Mucosa of rectum (tissue), 2 donors: ENCODE measurements around the gene OTOF.

Experiments
- H3K27ac ChIP-seq, 2 donors: one replicate each; pipeline ENCODE4 v1.7.0; 2013; ENCODE audit warnings: inconsistent platforms in 2 of 2, low read depth in 2 of 2, low read length in 2 of 2
- H3K27me3 ChIP-seq, 2 donors: one replicate each; pipeline ENCODE4 v1.7.0; 2013; ENCODE audit warnings: low read length in 2 of 2; ENCODE audit not compliant: control insufficient read depth in 2 of 2, insufficient read depth in 2 of 2
- H3K36me3 ChIP-seq, 2 donors: one replicate each; pipeline ENCODE4 v1.7.0; 2013; ENCODE audit warnings: low read length in 2 of 2; ENCODE audit not compliant: control insufficient read depth in 2 of 2, insufficient read depth in 2 of 2
- H3K4me1 ChIP-seq, 2 donors: one replicate each; pipeline ENCODE4 v1.7.0; 2013; ENCODE audit warnings: low read length in 2 of 2, mild to moderate bottlenecking in 1 of 2; ENCODE audit not compliant: control insufficient read depth in 2 of 2, insufficient read depth in 2 of 2
- H3K4me3 ChIP-seq, 2 donors: one replicate each; pipeline ENCODE4 v1.7.0; 2013; ENCODE audit warnings: low read length in 2 of 2
- H3K9ac ChIP-seq, 2 donors: one replicate each; pipeline ENCODE4 v1.7.0; 2013; ENCODE audit warnings: low read length in 2 of 2, low read depth in 1 of 2, mild to moderate bottlenecking in 1 of 2
- H3K9me3 ChIP-seq, 2 donors: one replicate each; pipeline ENCODE4 v1.7.0; 2013; ENCODE audit warnings: low read length in 2 of 2; ENCODE audit not compliant: control insufficient read depth in 2 of 2
- donor health status: healthy.
- donor health status: Normal muscosa, but diverticular disease.

The OTOF gene

DNA sequence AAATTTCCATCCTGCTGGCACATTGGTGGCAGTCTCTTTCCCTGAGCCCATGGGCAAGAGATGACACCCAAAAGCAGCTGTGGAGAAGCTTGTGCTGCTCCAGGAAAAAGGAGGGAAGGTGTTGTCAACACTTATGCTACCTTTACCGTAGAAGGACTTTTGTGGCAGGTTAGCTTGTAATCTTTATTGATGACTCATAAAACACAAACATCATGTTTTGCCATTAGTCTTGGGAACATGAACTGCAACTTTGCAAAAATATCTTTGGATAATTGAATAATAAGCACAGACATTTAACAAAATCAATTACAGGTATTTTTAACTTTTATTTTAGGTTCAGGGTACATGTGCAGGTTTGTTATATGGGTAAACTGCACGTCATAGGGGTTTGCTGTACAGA lies 42.8 kb downstream of the OTOF start:
- H3K4me1 ChIP-seq: no peaks in the 10 kb centered on the region
- H3K36me3 ChIP-seq: no peaks in the 10 kb centered on the region
- H3K9ac ChIP-seq: no peak overlapping the region
- H3K27me3 ChIP-seq: peaks cover 0 to 4% of the 10 kb centered on the region in 2 donors
- H3K27ac ChIP-seq: no peak overlapping the region
- no peak overlapping the region for H3K4me3 ChIP-seq
- no peaks in the 10 kb centered on the region for H3K9me3 ChIP-seq

GRCh38 chr2:26432859-26433258 lies 45.1 kb downstream of the OTOF start:
- Histone ChIP-seq H3K4me1 (no peaks in the 10 kb centered on the region), H3K27me3 (peaks cover 0 to 4% of the 10 kb centered on the region in 2 donors), H3K9me3 (no peaks in the 10 kb centered on the region), H3K9ac (no peak overlapping the region), H3K36me3 (no peaks in the 10 kb centered on the region), H3K27ac (no peak overlapping the region), H3K4me3 (no peak overlapping the region)

DNA sequence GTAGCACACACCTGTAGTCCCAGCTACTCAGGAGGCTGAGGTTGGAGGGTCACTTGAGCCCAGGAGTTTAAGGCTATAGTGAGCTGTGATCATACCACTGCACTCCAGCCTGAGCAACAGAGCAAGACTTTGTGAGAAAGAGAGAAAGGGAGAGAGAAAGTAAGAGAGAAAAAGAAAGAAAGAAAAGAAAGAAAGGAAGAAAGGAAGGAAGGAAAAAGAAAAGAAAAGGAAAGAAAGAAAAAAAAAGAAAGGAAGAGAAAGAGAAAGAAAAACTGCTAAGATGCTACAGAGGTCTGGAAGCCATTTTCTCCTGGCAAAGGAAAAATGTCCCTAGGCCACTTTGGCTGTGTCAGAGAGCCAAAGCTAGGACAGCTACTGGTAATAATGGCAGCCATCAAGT lies 45.6 kb downstream of the OTOF start:
- Histone ChIP-seq H3K4me3 (no peak overlapping the region), H3K27ac (no peak overlapping the region), H3K27me3 (peaks cover 0 to 4% of the 10 kb centered on the region in 2 donors), H3K36me3 (no peaks in the 10 kb centered on the region), H3K4me1 (no peaks in the 10 kb centered on the region), H3K9ac (no peak overlapping the region), H3K9me3 (no peaks in the 10 kb centered on the region)

DNA sequence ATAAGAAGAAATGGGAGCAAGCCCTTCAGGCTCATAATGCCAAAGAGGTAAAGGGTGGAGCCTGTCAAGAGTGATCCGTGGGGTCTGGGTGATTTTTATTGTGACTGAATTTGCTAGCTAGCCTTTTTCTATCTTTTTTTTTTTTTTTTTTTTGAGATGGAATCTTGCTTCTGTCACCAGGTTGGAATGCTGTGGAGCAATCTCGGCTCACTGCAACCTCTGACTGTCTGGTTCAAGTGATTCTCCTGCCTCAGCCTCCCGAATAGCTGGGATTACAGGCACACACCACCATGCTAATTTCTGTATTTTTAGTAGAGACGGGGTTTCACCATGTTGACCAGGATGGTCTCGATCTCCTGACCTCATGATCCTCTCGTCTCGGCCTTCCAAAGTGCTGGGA lies 47.1 kb downstream of the OTOF start:
- Histone ChIP-seq H3K27me3 (peaks cover 0 to 4% of the 10 kb centered on the region in 2 donors), H3K4me1 (no peaks in the 10 kb centered on the region)

DNA sequence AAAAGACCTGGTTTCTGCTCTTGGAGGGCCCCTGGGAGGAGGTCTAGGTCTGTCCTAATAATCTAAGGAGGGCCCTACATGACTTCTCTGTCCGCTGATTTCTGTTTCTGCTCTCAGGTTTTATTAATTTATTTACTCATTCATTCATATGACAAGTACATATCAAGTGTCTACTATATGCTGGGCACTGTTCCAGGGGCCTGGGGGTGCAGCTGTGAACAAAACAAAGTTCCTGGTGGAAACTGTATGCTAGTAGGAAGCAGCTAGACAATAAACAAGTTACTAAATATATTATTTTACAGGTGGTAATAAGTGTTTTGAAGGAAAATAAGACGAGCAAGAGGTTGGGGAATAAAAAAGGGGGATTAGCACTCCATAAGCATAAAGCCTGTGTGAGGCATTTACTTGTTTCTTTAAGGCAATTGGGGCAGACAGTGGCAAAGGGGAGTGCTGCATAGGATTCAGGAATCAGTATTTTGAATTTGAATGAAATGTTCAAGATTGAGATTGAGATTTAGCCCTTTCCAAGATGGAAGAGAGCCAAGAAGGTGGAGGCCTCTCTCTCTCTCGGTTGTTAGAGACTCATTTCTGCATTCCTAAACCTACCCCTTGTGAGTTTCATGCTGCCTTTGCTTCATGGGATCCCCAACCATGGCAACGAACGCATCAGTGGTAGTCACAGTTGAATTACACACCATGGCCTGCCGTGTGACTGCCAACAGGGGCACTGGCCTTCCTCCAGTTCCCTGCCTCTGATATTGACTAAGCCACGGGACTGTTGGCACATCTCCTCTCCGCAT lies 47.9 kb downstream of the OTOF start:
- H3K36me3 ChIP-seq: no peaks in the 10 kb centered on the region
- no peaks in the 10 kb centered on the region for H3K9me3 ChIP-seq

More for the DNA sequence above, 47.1 kb downstream of the OTOF start:
- no peak overlapping the region for H3K27ac ChIP-seq
- H3K4me3 ChIP-seq: no peak overlapping the region
- no peak overlapping the region for H3K9ac ChIP-seq
- no peaks in the 10 kb centered on the region for H3K9me3 ChIP-seq
- no peaks in the 10 kb centered on the region for H3K36me3 ChIP-seq

DNA sequence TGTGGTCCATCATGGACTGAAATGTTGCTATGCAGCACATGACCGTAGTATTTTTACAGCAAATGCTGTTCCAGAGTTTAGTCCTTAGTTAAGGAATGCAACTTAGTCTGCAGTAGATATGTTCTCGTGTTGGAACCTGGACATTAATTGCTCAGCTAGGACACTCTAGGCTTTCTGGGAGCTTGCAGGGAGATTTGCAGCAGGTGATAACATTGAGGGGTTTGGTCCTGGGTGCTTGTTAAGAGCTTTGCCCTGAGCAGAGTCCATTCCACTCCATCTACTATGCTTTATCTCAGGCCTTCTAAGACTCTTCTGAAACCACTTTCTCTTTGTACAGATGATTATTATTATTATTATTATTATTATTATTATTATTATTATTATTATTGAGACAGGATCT lies 49.1 kb downstream of the OTOF start:
- H3K36me3 ChIP-seq: no peaks in the 10 kb centered on the region
- H3K9ac ChIP-seq: no peak overlapping the region
- H3K4me3 ChIP-seq: no peak overlapping the region
- no peaks in the 10 kb centered on the region for H3K9me3 ChIP-seq
- no peaks in the 10 kb centered on the region for H3K4me1 ChIP-seq
- no peak overlapping the region for H3K27ac ChIP-seq
- peaks cover 0 to 4% of the 10 kb centered on the region in 2 donors for H3K27me3 ChIP-seq

More for the DNA sequence above, 47.9 kb downstream of the OTOF start:
- Histone ChIP-seq H3K27me3 (peaks cover 0 to 4% of the 10 kb centered on the region in 2 donors), H3K4me1 (no peaks in the 10 kb centered on the region), H3K4me3 (no peak overlapping the region), H3K27ac (no peak overlapping the region), H3K9ac (no peak overlapping the region)

- H3K36me3 ChIP-seq: no peaks in the 10 kb centered on the region
These were observed 53.7 kb downstream of the OTOF start for GRCh38 chr2:26424221-26424620.

GRCh38 chr2:26423750-26424149 lies 54.2 kb downstream of the OTOF start:
- Histone ChIP-seq H3K27ac (no peak overlapping the region), H3K9me3 (no peaks in the 10 kb centered on the region), H3K4me3 (no peak overlapping the region)

More at GRCh38 chr2:26424221-26424620, 53.7 kb downstream of the OTOF start:
- Histone ChIP-seq H3K9ac (no peak overlapping the region), H3K4me1 (no peaks in the 10 kb centered on the region), H3K27ac (no peak overlapping the region), H3K27me3 (no peaks in the 10 kb centered on the region), H3K4me3 (no peak overlapping the region), H3K9me3 (no peaks in the 10 kb centered on the region)

GRCh38 chr2:26422947-26423629 lies 54.8 kb downstream of the OTOF start:
- Histone ChIP-seq H3K27me3 (no peaks in the 10 kb centered on the region), H3K27ac (no peak overlapping the region), H3K4me1 (no peaks in the 10 kb centered on the region), H3K9ac (no peak overlapping the region), H3K36me3 (no peaks in the 10 kb centered on the region), H3K4me3 (no peak overlapping the region), H3K9me3 (no peaks in the 10 kb centered on the region)

More at GRCh38 chr2:26423750-26424149, 54.2 kb downstream of the OTOF start:
- Histone ChIP-seq H3K4me1 (no peaks in the 10 kb centered on the region), H3K36me3 (no peaks in the 10 kb centered on the region), H3K27me3 (no peaks in the 10 kb centered on the region), H3K9ac (no peak overlapping the region)

GRCh38 chr2:26421961-26422360 lies 56.0 kb downstream of the OTOF start:
- Histone ChIP-seq H3K36me3 (no peaks in the 10 kb centered on the region), H3K27me3 (no peaks in the 10 kb centered on the region), H3K9ac (no peak overlapping the region), H3K27ac (no peak overlapping the region), H3K4me1 (no peaks in the 10 kb centered on the region), H3K9me3 (no peaks in the 10 kb centered on the region), H3K4me3 (no peak overlapping the region)
